Astrocyte (in vitro differentiated cells and primary cell): ENCODE measurements around the gene PRKG1.

Source experiments
- EZH2 ChIP-seq: IDR thresholded peaks from 2 replicates; pipeline ENCODE4 v1.6.1; 2012; ENCODE audit warnings: mild to moderate bottlenecking, low read length, inconsistent platforms; ENCODE audit not compliant: insufficient read depth
- TF ChIP-seq, protein P1 (sequence below): IDR thresholded peaks from 2 replicates; pipeline ENCODE4 v1.5.1; 2011; ENCODE audit warnings: low read depth, mild to moderate bottlenecking, inconsistent platforms, low read length, moderate library complexity; ENCODE audit not compliant: insufficient read depth

DNA sequence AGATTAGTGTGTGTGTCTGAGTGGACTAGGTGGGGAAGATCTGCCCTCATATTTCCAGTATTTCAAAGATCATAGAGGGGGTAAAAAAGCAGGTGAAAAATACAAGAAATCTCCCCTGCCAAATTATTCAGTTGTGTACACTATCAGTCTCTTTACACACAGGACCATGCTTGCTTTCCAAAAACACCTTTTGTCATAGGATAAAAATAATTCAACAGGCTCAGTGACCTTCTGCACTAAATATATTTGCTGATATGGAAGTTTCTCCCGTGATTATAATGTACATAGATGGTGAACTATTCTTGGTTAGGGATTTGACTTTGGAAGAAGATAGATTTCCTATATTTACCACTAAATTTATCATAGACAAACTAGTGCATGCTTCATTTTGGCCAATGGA lies 649.8 kb downstream of the PRKG1 start:
- TF ChIP-seq, protein P1, sequence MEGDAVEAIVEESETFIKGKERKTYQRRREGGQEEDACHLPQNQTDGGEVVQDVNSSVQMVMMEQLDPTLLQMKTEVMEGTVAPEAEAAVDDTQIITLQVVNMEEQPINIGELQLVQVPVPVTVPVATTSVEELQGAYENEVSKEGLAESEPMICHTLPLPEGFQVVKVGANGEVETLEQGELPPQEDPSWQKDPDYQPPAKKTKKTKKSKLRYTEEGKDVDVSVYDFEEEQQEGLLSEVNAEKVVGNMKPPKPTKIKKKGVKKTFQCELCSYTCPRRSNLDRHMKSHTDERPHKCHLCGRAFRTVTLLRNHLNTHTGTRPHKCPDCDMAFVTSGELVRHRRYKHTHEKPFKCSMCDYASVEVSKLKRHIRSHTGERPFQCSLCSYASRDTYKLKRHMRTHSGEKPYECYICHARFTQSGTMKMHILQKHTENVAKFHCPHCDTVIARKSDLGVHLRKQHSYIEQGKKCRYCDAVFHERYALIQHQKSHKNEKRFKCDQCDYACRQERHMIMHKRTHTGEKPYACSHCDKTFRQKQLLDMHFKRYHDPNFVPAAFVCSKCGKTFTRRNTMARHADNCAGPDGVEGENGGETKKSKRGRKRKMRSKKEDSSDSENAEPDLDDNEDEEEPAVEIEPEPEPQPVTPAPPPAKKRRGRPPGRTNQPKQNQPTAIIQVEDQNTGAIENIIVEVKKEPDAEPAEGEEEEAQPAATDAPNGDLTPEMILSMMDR: no peak
- TF ChIP-seq EZH2: no peak
